ENCODE results near the gene GPR68. TPM values are rescaled to one million over a fixed set of nuclear protein-coding genes. Genes with fewer than 3 reads are reported as not detected.
A peak's percentile ranks its signal among the peaks of the same experiment; 100 is the strongest.
"Not testable (repeated sequence)": the region's sequence is repeated elsewhere in the genome, so short reads cannot be mapped to it uniquely, and the experiment has no call there.

The GPR68 gene
- total RNA-seq, 2 experiments from 2014 or later: 1.2 to 1.3 TPM

DNA sequence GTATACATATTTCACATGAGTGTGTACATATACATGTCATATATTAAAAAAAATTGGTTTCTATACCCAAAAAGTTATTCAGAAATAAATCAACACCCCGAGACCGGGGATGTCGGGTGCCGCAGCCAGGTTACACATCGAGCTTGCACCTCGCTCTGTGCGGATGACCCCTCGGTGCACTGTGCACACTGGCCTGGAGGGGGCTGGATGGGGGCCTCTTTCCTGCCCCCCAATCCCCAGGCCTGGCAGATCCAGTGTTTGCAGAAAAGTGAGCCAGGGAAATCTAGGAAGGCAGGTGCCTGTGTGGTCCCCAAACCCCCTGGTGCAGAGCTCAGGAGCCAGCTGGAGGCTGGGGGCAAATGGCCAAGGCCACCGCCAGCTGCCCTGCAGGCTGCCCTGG lies 27.1 kb upstream of the GPR68 start:
- DNase-seq: no peak
- Mint-ChIP-seq H3K4me3 (no peak overlapping the region), H3K27me3 (ENCODE audit: low read depth) (no peaks in the 10 kb centered on the region), H3K9me3 (no peaks in the 10 kb centered on the region), H3K27ac (no peak overlapping the region), H3K36me3 (ENCODE audit: low read depth) (peaks cover 16% of the 10 kb centered on the region), H3K4me1 (ENCODE audit: low read depth) (peaks cover 9% of the 10 kb centered on the region)
- CTCF ChIA-PET: no interaction called here
- intact Hi-C loops (cut with micrococcal nuclease): no loop called here

DNA sequence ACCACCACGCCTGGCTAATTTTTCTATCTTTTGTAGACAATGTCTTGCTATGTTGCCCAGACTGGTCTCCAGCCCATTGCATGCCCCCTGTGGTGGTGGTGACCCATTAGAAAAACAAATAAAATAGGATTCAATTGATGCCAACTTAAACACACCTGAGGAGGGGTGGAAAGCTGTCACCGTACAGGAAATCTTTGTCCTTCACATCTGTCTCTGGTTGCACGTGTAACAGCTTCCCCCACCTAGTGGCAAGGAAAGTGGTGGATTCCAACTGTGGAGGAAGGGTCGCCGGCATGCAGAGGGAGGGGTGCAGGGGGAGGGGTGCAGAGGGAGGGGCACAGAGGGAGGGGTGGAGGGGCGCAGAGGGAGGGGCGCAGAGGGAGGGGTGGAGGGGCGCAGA lies 26.1 kb upstream of the GPR68 start:
- Mint-ChIP-seq H3K4me1 (ENCODE audit: low read depth) (peaks cover 14% of the 10 kb centered on the region), H3K27me3 (ENCODE audit: low read depth) (no peaks in the 10 kb centered on the region), H3K9me3 (no peaks in the 10 kb centered on the region), H3K27ac (no peak overlapping the region), H3K4me3 (no peak overlapping the region), H3K36me3 (ENCODE audit: low read depth) (peaks cover 11% of the 10 kb centered on the region)
- CTCF ChIA-PET: interaction anchor here (3.2 kb wide), 1 partner anchor 93 kb away, joined by 11 read pairs; no protein-coding TSS in a partner anchor
- DNase-seq: no peak
- intact Hi-C loops (cut with micrococcal nuclease): no loop called here

DNA sequence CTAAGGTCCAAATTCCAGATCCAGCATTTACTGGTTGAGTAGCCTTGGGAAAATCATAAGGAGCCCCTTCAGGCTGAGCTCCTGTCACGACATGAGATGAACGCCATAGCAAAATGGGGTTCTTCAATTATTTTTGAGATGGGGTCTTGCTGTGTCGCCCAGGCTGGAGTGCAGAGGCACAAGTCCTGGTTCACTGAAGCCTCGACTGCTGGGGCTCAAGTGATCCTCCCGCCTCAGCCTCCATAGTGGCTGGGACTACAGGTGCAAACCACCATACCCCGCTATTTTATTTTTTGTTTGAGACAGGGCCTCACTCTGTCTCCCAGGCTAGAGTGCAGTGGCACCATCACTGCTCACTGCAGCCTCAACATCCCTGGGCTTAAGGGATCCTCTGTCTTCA lies 25.7 kb upstream of the GPR68 start:
- no peaks in the 10 kb centered on the region for H3K9me3 Mint-ChIP-seq
- H3K36me3 Mint-ChIP-seq (ENCODE audit: low read depth): peaks cover 11% of the 10 kb centered on the region
- intact Hi-C loops (cut with micrococcal nuclease): no loop called here
- H3K4me3 Mint-ChIP-seq: no peak overlapping the region
- peaks cover 18% of the 10 kb centered on the region for H3K4me1 Mint-ChIP-seq (ENCODE audit: low read depth)
- CTCF ChIA-PET: interaction anchor here (3.2 kb wide), 1 partner anchor 93 kb away, joined by 11 read pairs; no protein-coding TSS in a partner anchor
- H3K27ac Mint-ChIP-seq: no peak overlapping the region
- no peak for DNase-seq
- H3K27me3 Mint-ChIP-seq (ENCODE audit: low read depth): no peaks in the 10 kb centered on the region

DNA sequence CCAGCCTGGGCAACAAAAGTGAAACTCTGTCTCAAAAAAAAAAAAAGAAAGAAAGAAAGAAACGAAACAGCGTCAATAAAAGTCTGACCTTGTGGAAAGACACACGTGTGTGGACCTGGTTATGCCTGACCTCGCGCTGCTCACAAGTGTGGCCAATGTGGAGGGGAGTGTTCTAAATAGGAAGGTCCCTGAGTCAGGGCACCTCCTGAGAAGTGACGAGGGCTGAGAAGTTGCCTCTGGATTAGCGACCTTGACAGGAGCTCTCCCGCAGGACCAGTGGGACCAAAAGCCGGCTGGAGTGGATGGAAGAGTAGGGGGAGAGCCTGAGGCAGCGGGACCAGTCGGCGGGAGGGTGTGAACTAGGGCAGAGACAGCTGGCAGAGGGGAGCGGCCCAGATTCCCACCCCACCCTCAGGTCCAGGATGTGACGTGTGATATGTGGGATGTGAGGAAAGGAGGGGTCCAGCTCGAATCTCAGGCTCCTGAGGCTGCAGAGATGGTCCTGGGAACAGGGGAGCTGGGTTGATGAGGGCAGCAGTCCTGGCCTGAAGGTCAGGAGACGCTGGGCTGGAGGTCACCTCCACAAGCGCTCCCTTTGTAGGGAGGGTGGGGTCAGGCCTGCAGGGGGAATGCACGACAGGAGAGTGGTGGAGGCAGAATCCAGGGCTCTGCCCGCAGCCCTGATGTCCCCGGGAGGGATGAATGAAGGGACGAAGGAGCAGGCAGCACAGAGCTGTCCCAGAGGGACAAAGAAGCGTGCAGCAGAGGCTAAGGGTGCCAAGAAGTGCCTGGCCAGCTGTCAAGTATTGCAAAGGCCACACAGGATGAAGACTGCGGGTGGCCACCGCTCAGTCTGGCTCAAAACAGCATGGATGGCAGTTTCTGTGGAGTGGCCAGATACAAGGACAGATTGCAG lies 24.8 kb upstream of the GPR68 start:
- CTCF ChIA-PET: interaction anchor here (0.7 to 3.2 kb wide), 4 partner anchors 15 to 130 kb away, joined by 3 to 11 read pairs (median 4); no protein-coding TSS in a partner anchor
- H3K27me3 Mint-ChIP-seq (ENCODE audit: low read depth): no peaks in the 10 kb centered on the region
- H3K9me3 Mint-ChIP-seq: no peaks in the 10 kb centered on the region
- H3K27ac Mint-ChIP-seq: no peak overlapping the region
- no peak overlapping the region for H3K4me3 Mint-ChIP-seq
- intact Hi-C loops (cut with micrococcal nuclease): no loop called here
- no peak for DNase-seq
- H3K36me3 Mint-ChIP-seq (ENCODE audit: low read depth): peaks cover 6% of the 10 kb centered on the region
- peaks cover 22% of the 10 kb centered on the region for H3K4me1 Mint-ChIP-seq (ENCODE audit: low read depth)

DNA sequence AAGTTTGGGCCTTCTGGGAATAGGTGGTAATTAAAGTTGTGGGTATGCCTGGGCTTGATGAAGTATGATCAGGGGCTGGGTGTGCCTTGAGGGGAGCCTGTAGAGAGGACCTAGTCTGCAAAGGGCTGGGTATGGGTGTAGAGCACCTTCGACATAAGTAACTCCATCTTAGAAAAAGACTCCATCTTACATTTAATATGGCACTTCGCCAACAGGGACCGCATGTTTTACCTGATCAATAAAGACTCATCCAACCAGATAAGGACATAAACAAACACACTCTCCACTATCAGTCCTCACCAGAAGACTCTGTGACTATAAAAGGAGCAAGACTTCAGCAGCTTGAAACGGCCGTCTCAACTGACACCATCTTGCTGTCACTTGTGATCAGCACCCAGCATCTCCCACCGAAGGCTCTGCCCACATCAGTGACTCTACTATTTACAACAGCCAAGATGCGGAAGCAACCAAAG lies 23.5 kb upstream of the GPR68 start:
- intact Hi-C loops (cut with micrococcal nuclease): no loop called here
- H3K36me3 Mint-ChIP-seq (ENCODE audit: low read depth): peaks cover 6% of the 10 kb centered on the region

DNA sequence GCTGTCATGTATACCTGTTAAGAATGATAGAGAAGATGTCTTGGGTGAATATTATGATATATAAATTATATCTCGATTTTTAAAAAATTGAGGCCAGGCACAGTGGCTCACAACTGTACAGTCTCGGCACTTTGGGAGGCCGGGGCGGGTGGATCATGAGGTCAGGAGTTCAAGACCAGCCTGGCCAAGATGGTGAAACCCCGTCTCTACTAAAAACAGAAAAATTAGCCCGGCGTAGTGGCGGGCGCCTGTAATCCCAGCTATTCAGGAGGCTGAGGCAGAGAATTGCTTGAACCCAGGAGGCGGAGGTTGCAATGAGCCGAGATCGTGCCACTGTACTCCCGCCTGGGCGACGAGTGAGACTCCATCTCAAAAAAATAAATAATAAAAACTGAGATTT lies 21.8 kb upstream of the GPR68 start:
- H3K9me3 Mint-ChIP-seq; H3K27ac Mint-ChIP-seq; H3K36me3 Mint-ChIP-seq (ENCODE audit: low read depth); intact Hi-C loops (cut with micrococcal nuclease); DNase-seq; H3K4me3 Mint-ChIP-seq; H3K27me3 Mint-ChIP-seq (ENCODE audit: low read depth): not testable (repeated sequence)
- H3K4me1 Mint-ChIP-seq (ENCODE audit: low read depth): peaks cover 43% of the 10 kb centered on the region
- CTCF ChIA-PET: interaction anchor here (0.6 to 1.8 kb wide), 4 partner anchors 79 to 993 kb away, joined by 3 to 10 read pairs (median 4); no protein-coding TSS in a partner anchor

More for the DNA sequence above, 23.5 kb upstream of the GPR68 start:
- CTCF ChIA-PET: interaction anchor here (0.7 to 3.2 kb wide), 3 partner anchors 90 to 95 kb away, joined by 4 to 11 read pairs (median 10); no protein-coding TSS in a partner anchor
- DNase-seq: no peak
- Mint-ChIP-seq H3K4me3 (no peak overlapping the region), H3K4me1 (ENCODE audit: low read depth) (peaks cover 35% of the 10 kb centered on the region), H3K27ac (no peak overlapping the region), H3K27me3 (ENCODE audit: low read depth) (no peaks in the 10 kb centered on the region), H3K9me3 (no peaks in the 10 kb centered on the region)

DNA sequence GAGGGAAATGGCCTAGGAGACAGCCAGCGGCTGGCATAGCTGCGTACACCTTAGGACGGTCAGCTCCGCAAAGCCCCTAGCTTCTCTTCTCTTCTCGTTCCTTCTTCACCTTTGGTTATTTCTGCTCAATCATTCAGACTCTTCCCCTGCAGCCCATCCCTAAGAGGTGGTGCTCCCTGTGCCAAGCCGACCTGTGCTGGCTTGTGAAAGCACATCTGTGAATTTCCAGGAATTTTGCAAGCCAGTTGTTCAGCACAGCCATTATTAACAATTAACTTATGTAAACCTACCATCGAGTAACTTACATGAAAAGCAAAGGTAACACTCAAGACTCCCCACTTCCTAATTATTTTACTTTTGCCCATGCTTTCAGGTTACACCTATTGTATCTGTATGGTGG lies 20.9 kb upstream of the GPR68 start:
- Mint-ChIP-seq H3K27me3 (ENCODE audit: low read depth) (no peaks in the 10 kb centered on the region), H3K4me1 (ENCODE audit: low read depth) (peaks cover 50% of the 10 kb centered on the region), H3K36me3 (ENCODE audit: low read depth) (no peaks in the 10 kb centered on the region), H3K4me3 (no peak overlapping the region), H3K9me3 (no peaks in the 10 kb centered on the region), H3K27ac (no peak overlapping the region)
- CTCF ChIA-PET: no interaction called here
- intact Hi-C loops (cut with micrococcal nuclease): loop anchor here (1.0 kb wide), 1 partner anchor 88 kb away; no protein-coding TSS in a partner anchor
- no peak for DNase-seq

DNA sequence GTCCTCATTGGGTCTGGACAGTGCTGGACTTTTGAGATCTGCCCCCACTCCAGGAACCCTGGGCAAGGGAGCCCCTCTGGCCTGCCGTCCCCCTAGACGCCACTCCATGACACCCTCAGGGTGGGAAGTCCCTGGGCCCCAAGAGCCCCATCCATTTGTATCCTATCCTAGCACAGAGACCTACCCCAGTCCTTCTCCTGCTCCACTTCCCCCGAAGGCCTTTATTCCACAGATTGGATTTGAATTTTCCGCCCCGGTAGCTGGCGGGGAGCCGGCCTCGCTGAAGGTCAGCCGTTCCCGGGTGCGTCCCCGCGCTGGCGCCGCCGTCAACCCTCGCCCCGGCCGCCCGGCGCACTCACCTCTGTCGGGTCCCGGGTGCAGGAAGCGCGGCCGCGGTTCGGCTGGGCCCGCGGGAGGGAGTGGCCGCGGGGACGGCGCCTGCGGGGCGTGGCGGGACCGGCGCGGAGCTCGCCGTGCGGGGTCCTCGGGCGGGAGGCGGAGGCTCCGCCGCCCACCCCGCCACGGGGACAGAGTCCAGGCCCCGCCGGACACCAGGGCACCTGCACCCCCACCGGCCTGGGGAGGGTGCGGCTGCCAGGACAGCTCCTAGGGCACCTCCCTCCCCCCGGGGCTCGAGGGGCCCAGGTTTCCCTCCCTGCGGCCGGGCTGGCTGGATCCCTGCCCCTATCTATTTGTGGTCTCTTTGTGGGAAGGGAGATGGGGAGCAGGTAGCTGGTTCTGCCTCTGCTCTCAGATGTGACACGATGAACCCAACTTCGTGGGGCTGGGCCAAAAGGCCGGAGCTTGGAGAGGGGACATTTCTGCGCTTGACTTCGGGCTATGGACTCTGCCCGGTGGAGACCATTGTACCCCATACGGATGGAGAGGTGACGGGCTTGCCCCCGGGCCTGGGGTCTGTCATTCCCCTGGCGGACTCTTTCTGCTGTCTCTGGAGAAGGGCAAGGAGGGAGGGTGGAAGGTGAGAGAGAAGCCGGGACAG lies 19.9 kb upstream of the GPR68 start:
- DNase-seq: no peak
- CTCF ChIA-PET: interaction anchor here (0.8 to 1.3 kb wide), 2 partner anchors 87 to 199 kb away, joined by 3 to 4 read pairs; no protein-coding TSS in a partner anchor

DNA sequence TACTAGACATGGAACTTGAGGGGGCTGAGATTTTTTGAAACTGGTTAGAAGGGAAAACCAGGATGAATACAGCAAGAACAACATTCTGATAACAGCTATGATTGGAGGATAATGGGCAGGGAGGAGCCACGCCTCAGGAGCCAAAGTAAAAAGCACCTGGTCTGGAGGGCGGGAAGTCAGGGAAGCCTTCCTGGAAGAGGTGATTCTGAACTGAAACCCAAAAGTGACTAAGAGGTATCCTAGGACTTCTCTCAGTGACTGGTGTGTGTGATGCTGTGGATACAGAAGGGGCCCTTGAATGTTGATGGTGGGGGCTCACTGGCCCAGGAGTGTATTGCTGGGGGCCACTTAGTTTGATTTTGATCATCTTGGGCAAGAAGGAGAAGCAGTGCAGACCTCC lies 18.8 kb upstream of the GPR68 start:
- CTCF ChIA-PET: interaction anchor here (1.0 to 1.3 kb wide), 2 partner anchors 86 kb away, joined by 3 to 4 read pairs; no protein-coding TSS in a partner anchor
- H3K4me1 Mint-ChIP-seq (ENCODE audit: low read depth): peaks cover 52% of the 10 kb centered on the region
- H3K27me3 Mint-ChIP-seq (ENCODE audit: low read depth): no peaks in the 10 kb centered on the region
- H3K36me3 Mint-ChIP-seq (ENCODE audit: low read depth): no peaks in the 10 kb centered on the region
- H3K9me3 Mint-ChIP-seq: no peaks in the 10 kb centered on the region
- intact Hi-C loops (cut with micrococcal nuclease): loop anchor here (5.0 kb wide), 1 partner anchor 36 kb away; no protein-coding TSS in a partner anchor
- H3K27ac Mint-ChIP-seq: no peak overlapping the region
- no peak overlapping the region for H3K4me3 Mint-ChIP-seq
- DNase-seq: peak; percentile 18

More for the DNA sequence above, 19.9 kb upstream of the GPR68 start:
- peaks cover 50% of the 10 kb centered on the region for H3K4me1 Mint-ChIP-seq (ENCODE audit: low read depth)
- no peaks in the 10 kb centered on the region for H3K36me3 Mint-ChIP-seq (ENCODE audit: low read depth)
- no peaks in the 10 kb centered on the region for H3K9me3 Mint-ChIP-seq
- H3K27ac Mint-ChIP-seq: no peak overlapping the region
- H3K27me3 Mint-ChIP-seq (ENCODE audit: low read depth): no peaks in the 10 kb centered on the region
- intact Hi-C loops (cut with micrococcal nuclease): loop anchor here (1.0 to 5.0 kb wide), 2 partner anchors 37 to 87 kb away; no protein-coding TSS in a partner anchor
- H3K4me3 Mint-ChIP-seq: peak overlapping the region; percentile 51

DNA sequence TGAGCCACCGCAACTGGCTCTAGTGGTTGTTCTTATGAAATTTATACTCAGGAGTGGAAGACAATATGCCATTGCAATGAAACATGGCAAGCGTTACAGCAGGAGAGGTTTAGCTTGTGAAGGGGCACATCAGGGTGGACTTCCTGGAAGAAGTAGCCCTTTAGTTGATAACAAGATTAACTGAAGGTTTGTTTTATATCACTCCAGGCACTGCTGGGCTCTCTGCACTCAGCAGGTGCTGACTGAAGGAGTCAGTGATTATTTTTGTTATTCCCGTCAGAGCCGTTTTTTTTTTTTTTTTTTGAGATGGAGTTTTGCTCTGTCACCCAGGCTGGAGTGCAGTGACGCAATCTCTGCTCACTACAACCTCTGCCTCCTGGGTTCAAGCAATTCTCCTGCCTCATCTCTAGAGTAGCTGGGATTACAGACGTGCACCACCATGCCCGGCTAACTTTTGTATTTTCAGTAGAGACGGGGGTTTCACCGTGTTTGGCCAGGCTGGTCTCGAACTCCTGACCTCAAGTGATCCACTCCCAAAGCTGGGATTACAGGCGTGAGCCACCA lies 17.6 kb upstream of the GPR68 start:
- H3K4me3 Mint-ChIP-seq: no peak overlapping the region
- H3K36me3 Mint-ChIP-seq (ENCODE audit: low read depth): no peaks in the 10 kb centered on the region
- intact Hi-C loops (cut with micrococcal nuclease): loop anchor here (5.0 kb wide), 1 partner anchor 35 kb away; no protein-coding TSS in a partner anchor
- peaks cover 58% of the 10 kb centered on the region for H3K4me1 Mint-ChIP-seq (ENCODE audit: low read depth)
- CTCF ChIA-PET: interaction anchor here (0.7 to 1.0 kb wide), 4 partner anchors 13 to 154 kb away, joined by 3 to 4 read pairs (median 4); no protein-coding TSS in a partner anchor
- no peaks in the 10 kb centered on the region for H3K27me3 Mint-ChIP-seq (ENCODE audit: low read depth)
- no peak overlapping the region for H3K27ac Mint-ChIP-seq
- no peak for DNase-seq
- H3K9me3 Mint-ChIP-seq: no peaks in the 10 kb centered on the region

DNA sequence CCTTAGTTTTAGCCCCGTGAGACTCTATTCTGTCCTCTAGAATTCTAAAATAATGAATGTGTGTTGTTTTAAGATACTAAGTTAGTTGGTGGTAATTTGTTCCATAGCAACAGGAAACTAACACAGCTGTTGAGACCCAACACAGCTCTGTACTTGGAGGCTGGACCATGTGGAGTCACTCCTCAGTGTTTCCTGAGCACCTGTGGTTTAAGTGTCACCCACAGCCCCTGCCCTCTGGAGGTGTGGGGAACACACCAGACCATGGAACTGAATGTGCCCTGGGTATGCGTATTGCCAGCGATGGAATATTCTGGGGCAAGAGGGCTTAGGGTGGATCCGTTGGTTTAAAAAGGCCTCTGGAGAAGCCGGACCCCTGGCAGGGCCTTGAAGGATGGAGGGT lies 16.6 kb upstream of the GPR68 start:
- H3K27ac Mint-ChIP-seq: no peak overlapping the region
- H3K4me1 Mint-ChIP-seq (ENCODE audit: low read depth): peaks cover 57% of the 10 kb centered on the region
- no peaks in the 10 kb centered on the region for H3K9me3 Mint-ChIP-seq
- H3K4me3 Mint-ChIP-seq: no peak overlapping the region
- H3K36me3 Mint-ChIP-seq (ENCODE audit: low read depth): no peaks in the 10 kb centered on the region
- no peaks in the 10 kb centered on the region for H3K27me3 Mint-ChIP-seq (ENCODE audit: low read depth)
- peak; percentile 61 for DNase-seq
- intact Hi-C loops (cut with micrococcal nuclease): loop anchor here (5.0 kb wide), 1 partner anchor 34 kb away; no protein-coding TSS in a partner anchor
- CTCF ChIA-PET: interaction anchor here (0.6 to 1.0 kb wide), 3 partner anchors 14 to 155 kb away, joined by 3 to 4 read pairs (median 3); no protein-coding TSS in a partner anchor
